K562 (cell line): ENCODE results near the gene NADSYN1. TPM values are rescaled to one million over a fixed set of nuclear protein-coding genes. Genes with fewer than 3 reads are reported as not detected.
"Not testable (repeated sequence)": the region's sequence is repeated elsewhere in the genome, so short reads cannot be mapped to it uniquely, and the experiment has no call there.

Experiments
- ATAC-seq: fragments of 200-7000 bp; cut with Tn5 transposase; 3 replicates; pipeline ENCODE4 v1.9.1; 2020; ENCODE audit warnings: moderate library complexity
- BruUV-seq: library from RNA; stranded (reverse); fragments of 400-500 nt; replicated peaks from 2 replicates; lab custom pipeline; 2021; lab: Mats Ljungman, UMichigan
- CTCF ChIA-PET: fragments of 300-600 bp; formaldehyde crosslinking; extraction: SDS; loops from one replicate; lab custom pipeline; 2021; ENCODE audit warnings: low intra/inter-chr PET ratio; lab: Yijun Ruan, JAX
- POLR2A ChIA-PET: fragments of 300-600, 350-650 bp; sonication (Branson Sonifier 250); formaldehyde crosslinking; extraction: SDS; loops from one replicate; lab custom pipeline; 2021; ENCODE audit warnings: antibody characterized with exemption, inconsistent platforms; lab: Yijun Ruan, JAX
- DNase-seq, 4 experiments: peaks; one replicate each; pipeline versions ENCODE4 v3.0.0 to v3.0.0-alpha.2; 2011 to 2018; ENCODE audit warnings: low spot score in 3 of 4, mixed read lengths in 3 of 4; ENCODE audit errors: extremely low read depth in 1 of 4
- FAIRE-seq: peaks from 2 replicates; lab custom pipeline; 2011; peaks lifted over from hg19 to GRCh38; lab: Jason Lieb, UNC
- H2AFZ ChIP-seq: 2 replicates; pipeline ENCODE4 v1.6.0; 2011; ENCODE audit warnings: low read depth, low read length, control low read depth, inconsistent platforms
- H3K27ac ChIP-seq: fragments of 200-600 bp; 3 replicates; pipeline ENCODE4 v1.8.0; 2011; ENCODE audit warnings: low read depth, mild to moderate bottlenecking, control low read depth, inconsistent platforms, low read length, moderate library complexity, mixed read lengths; ENCODE audit errors: extremely low read depth
- H3K27me3 ChIP-seq, 2 experiments: fragments of 300-600 bp in 1 of 2; 2 replicates in 1 of 2; 3 replicates in 1 of 2; pipeline versions ENCODE4 v1.6.0 to v1.8.0; 2011; ENCODE audit warnings: inconsistent platforms in 2 of 2, low read length in 2 of 2, mild to moderate bottlenecking in 1 of 2, mixed read lengths in 1 of 2, moderate library complexity in 1 of 2; ENCODE audit not compliant: control insufficient read depth in 2 of 2, insufficient read depth in 2 of 2
- H3K36me3 ChIP-seq: fragments of 300-600 bp; 3 replicates; pipeline ENCODE4 v1.8.0; 2011; ENCODE audit warnings: mild to moderate bottlenecking, low read length, inconsistent platforms; ENCODE audit not compliant: control insufficient read depth, insufficient read depth
- H3K4me1 ChIP-seq, 2 experiments: fragments of 200-600 bp in 1 of 2; replicated peaks in 1 of 2; 2 replicates in 1 of 2; 3 replicates in 1 of 2; pipeline versions ENCODE4 v1.5.1 to v1.8.0; 2011; ENCODE audit warnings: inconsistent platforms in 2 of 2, low read length in 2 of 2, mild to moderate bottlenecking in 1 of 2, mixed read lengths in 1 of 2, moderate library complexity in 1 of 2; ENCODE audit not compliant: control insufficient read depth in 2 of 2, insufficient read depth in 2 of 2
- H3K4me2 ChIP-seq: 2 replicates; pipeline ENCODE4 v1.6.1; 2011; ENCODE audit warnings: low read length, control low read depth, inconsistent platforms, mixed read lengths; ENCODE audit not compliant: insufficient read depth
- H3K4me3 ChIP-seq: fragments of 200-600 bp; sonication (generic), shearing (Covaris generic); 2 replicates; pipeline ENCODE4 v1.5.1; 2016; ENCODE audit warnings: control low read depth, inconsistent platforms
- H3K79me2 ChIP-seq: fragments of 200-600 bp; 3 replicates; pipeline ENCODE4 v1.8.0; 2011; ENCODE audit warnings: low read length, inconsistent platforms; ENCODE audit not compliant: control insufficient read depth, insufficient read depth
- H3K9ac ChIP-seq, 2 experiments: 2 replicates each; pipeline versions ENCODE4 v1.6.0 to v1.6.1; 2011; ENCODE audit warnings: low read depth in 2 of 2, low read length in 2 of 2, control low read depth in 1 of 2, inconsistent platforms in 1 of 2, mild to moderate bottlenecking in 1 of 2, mixed read lengths in 1 of 2; ENCODE audit not compliant: insufficient read depth in 1 of 2
- H3K9me1 ChIP-seq: one replicate; pipeline ENCODE4 v1.6.0; 2011; ENCODE audit warnings: inconsistent platforms, mild to moderate bottlenecking, low read length, moderate library complexity; ENCODE audit not compliant: control insufficient read depth, insufficient read depth
- H3K9me3 ChIP-seq: replicated peaks from 2 replicates; pipeline ENCODE4 v1.5.1; 2011; ENCODE audit warnings: low read depth, low read length, inconsistent platforms; ENCODE audit not compliant: control insufficient read depth, insufficient read depth
- H4K20me1 ChIP-seq: replicated peaks from 2 replicates; pipeline ENCODE4 v1.6.1; 2011; ENCODE audit warnings: low read length, inconsistent platforms, mixed read lengths; ENCODE audit not compliant: control insufficient read depth, insufficient read depth
- DIDO1 ChIP-seq: fragments of 450-650 bp; IDR thresholded peaks from 2 replicates; pipeline ENCODE4 v1.6.1; 2016; ENCODE audit warnings: low read depth, missing biosample characterization, missing genetic modification characterization
- DLX4 ChIP-seq: fragments of 250-450 bp; sonication (Bioruptor Pico); IDR thresholded peaks from 2 replicates; pipeline ENCODE4 v1.6.1; 2021; ENCODE audit warnings: mild to moderate bottlenecking
- ELF1 ChIP-seq: fragments of 200-800 bp; sonication (Bioruptor generic); IDR thresholded peaks from 2 replicates; pipeline ENCODE4 v1.6.1; 2016; ENCODE audit warnings: missing genetic modification characterization, missing compliant biosample characterization
- FOXA3 ChIP-seq, 2 experiments: fragments of 450-650 bp in 1 of 2; sonication (generic) in 1 of 2; formaldehyde crosslinking; IDR thresholded peaks in 1 of 2; conservative IDR thresholded peaks in 1 of 2; 2 replicates each; pipeline versions ENCODE4 v1.4.0 to v1.8.0; 2020 to 2022; ENCODE audit warnings: mild to moderate bottlenecking in 2 of 2, missing genetic modification reagents in 1 of 2
- HEY1 ChIP-seq: fragments of 250-450 bp; sonication (Bioruptor Pico); IDR thresholded peaks from 2 replicates; pipeline ENCODE4 v1.5.0; 2020; ENCODE audit warnings: mild to moderate bottlenecking, moderate library complexity, borderline replicate concordance
- MAFK ChIP-seq: IDR thresholded peaks from 2 replicates; pipeline ENCODE4 v1.6.1; 2011; ENCODE audit warnings: low read length, improper control_type of control experiment
- MAZ ChIP-seq, 2 experiments: fragments of 450-650 bp in 1 of 2; sonication (generic) in 1 of 2; formaldehyde crosslinking; IDR thresholded peaks in 1 of 2; conservative IDR thresholded peaks in 1 of 2; 2 replicates each; pipeline versions ENCODE4 v1.4.0 to v1.5.0; 2020; ENCODE audit warnings: mild to moderate bottlenecking in 1 of 2, missing genetic modification reagents in 1 of 2
- MCM7 ChIP-seq, 2 experiments: fragments of 450-650 bp; IDR thresholded peaks; 2 replicates each; pipeline ENCODE4 v1.6.1; 2016 to 2018
- MIER1 ChIP-seq: fragments of 450-650 bp; IDR thresholded peaks from 2 replicates; pipeline ENCODE4 v1.6.1; 2016; ENCODE audit warnings: antibody characterized with exemption, mild to moderate bottlenecking, low read depth
- SMARCC2 ChIP-seq: fragments of 450-650 bp; IDR thresholded peaks from 2 replicates; pipeline ENCODE4 v1.6.1; 2017; ENCODE audit warnings: antibody characterized with exemption, moderate library complexity, mild to moderate bottlenecking, low read depth
- SP2 ChIP-seq: IDR thresholded peaks from 2 replicates; pipeline ENCODE4 v1.6.1; 2011; ENCODE audit warnings: mild to moderate bottlenecking, low read depth, low read length, moderate library complexity; ENCODE audit not compliant: poor library complexity, severe bottlenecking; ENCODE audit errors: extremely low read depth
- ZNF239 ChIP-seq: fragments of 250-450 bp; sonication (Bioruptor Pico); IDR thresholded peaks from 2 replicates; pipeline ENCODE4 v1.4.0; 2020; ENCODE audit warnings: mild to moderate bottlenecking
- ZNF644 ChIP-seq: fragments of 200-800 bp; sonication (Bioruptor generic); IDR thresholded peaks from 2 replicates; pipeline ENCODE4 v1.6.1; 2016; ENCODE audit warnings: low read depth, missing genetic modification characterization, missing compliant biosample characterization
- whole genome bisulfite sequencing: fragments of 100-300 bp; shearing (Covaris generic); methylation state at CpG from one replicate; pipeline ENCODE4 v1.1.6; 2016; ENCODE audit warnings: low coverage, mixed read lengths; ENCODE audit not compliant: insufficient coverage; ENCODE audit errors: missing lambda C conversion rate; 5-methylcytosine and 5-hydroxymethylcytosine counted together
- in situ Hi-C: fragments of 300-500 bp; cut with MboI; formaldehyde crosslinking; loops from 4 replicates; pipeline ENCODE4 v1.15.0; 2018; ENCODE audit warnings: inconsistent platforms, mixed read lengths
- intact Hi-C: fragments of 100-400 bp; cut with micrococcal nuclease; formaldehyde crosslinking; loops from 2 replicates; pipeline ENCODE4 v1.14.2; 2022
- polyA plus RNA-seq, 8 experiments: library from polyadenylated mRNA; depleted of rRNA in 4 of 8; stranded (reverse) in 5 of 8; unstranded in 3 of 8; fragments of >200 nt; fragmentation: Nextera tagmentation in 2 of 8; fragmentation: Illumina TruSeq in 1 of 8; extraction: Ambion mirVana in 2 of 8; extraction: Trizol in 1 of 8; gene quantifications; 2 replicates each; pipeline versions ENCODE4 v1.2.1 to v1.2.3, GENCODE V29; 2011 to 2014; ENCODE audit warnings: inconsistent platforms in 1 of 8, missing spikeins in 1 of 8
- total RNA-seq, 7 experiments: library from RNA; depleted of rRNA in 6 of 7; stranded (reverse); fragments of >200 nt in 6 of 7; fragmentation: Illumina TruSeq in 2 of 7; extraction: Trizol in 2 of 7; gene quantifications; 2 replicates each; pipeline versions ENCODE4 v1.2.1 to v1.2.3, GENCODE V29; 2011 to 2021; ENCODE audit warnings: low replicate concordance in 1 of 7
- TF ChIP-seq, protein P1 (sequence below): fragments of 450-650 bp; IDR thresholded peaks from 2 replicates; pipeline ENCODE4 v1.6.1; 2016; ENCODE audit warnings: mild to moderate bottlenecking

The NADSYN1 gene
- total and polyA plus RNA-seq, 9 of the 15 experiments (the other 6 are each of a cell fraction or from before 2014, with no cell fraction given) = 12.7 to 57.3 (median 42.1) TPM

- Histone ChIP-seq H3K9me3 (peaks cover 2% of the 10 kb centered on the region; the same call in 1 of the 2 replicates), H3K36me3 (no peaks in the 10 kb centered on the region), H2AFZ (no peak overlapping the region), H3K9ac (no peak overlapping the region), H3K9me1 (no peaks in the 10 kb centered on the region), H4K20me1 (no peaks in the 10 kb centered on the region), H3K4me2 (no peak overlapping the region), H3K79me2 (no peaks in the 10 kb centered on the region), H3K27ac (no peak overlapping the region), H3K4me1 (peaks cover 2 to 4% of the 10 kb centered on the region in 2 experiments; a peak in 4 of 5 replicates), H3K4me3 (no peak overlapping the region), H3K27me3 (peaks cover 34 to 52% of the 10 kb centered on the region in 2 experiments; a peak in 3 of 5 replicates)
- no peak for TF ChIP-seq MCM7 (IDR thresholded peaks at IDR 0.05)
- no peak for TF ChIP-seq SP2
- no peak for TF ChIP-seq FOXA3 (CRISPR knock-in tag; conservative IDR thresholded peaks at IDR 0.05 in 1 of 2, IDR thresholded peaks at IDR 0.05 in 1 of 2)
- no peak for TF ChIP-seq DLX4 (CRISPR knock-in tag)
- TF ChIP-seq DIDO1 (tag) = no peak
- TF ChIP-seq, protein P1, sequence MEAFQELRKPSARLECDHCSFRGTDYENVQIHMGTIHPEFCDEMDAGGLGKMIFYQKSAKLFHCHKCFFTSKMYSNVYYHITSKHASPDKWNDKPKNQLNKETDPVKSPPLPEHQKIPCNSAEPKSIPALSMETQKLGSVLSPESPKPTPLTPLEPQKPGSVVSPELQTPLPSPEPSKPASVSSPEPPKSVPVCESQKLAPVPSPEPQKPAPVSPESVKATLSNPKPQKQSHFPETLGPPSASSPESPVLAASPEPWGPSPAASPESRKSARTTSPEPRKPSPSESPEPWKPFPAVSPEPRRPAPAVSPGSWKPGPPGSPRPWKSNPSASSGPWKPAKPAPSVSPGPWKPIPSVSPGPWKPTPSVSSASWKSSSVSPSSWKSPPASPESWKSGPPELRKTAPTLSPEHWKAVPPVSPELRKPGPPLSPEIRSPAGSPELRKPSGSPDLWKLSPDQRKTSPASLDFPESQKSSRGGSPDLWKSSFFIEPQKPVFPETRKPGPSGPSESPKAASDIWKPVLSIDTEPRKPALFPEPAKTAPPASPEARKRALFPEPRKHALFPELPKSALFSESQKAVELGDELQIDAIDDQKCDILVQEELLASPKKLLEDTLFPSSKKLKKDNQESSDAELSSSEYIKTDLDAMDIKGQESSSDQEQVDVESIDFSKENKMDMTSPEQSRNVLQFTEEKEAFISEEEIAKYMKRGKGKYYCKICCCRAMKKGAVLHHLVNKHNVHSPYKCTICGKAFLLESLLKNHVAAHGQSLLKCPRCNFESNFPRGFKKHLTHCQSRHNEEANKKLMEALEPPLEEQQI = no peak
- TF ChIP-seq HEY1 (CRISPR knock-in tag) = no peak
- no peak for TF ChIP-seq MIER1
- no peak for TF ChIP-seq ELF1 (tag)
- TF ChIP-seq ZNF239 (CRISPR knock-in tag) = no peak
- no peak for TF ChIP-seq ZNF644
- TF ChIP-seq SMARCC2 = no peak
- TF ChIP-seq MAZ (CRISPR knock-in tag; conservative IDR thresholded peaks at IDR 0.05 in 1 of 2, IDR thresholded peaks at IDR 0.05 in 1 of 2) = no peak
- no peak for TF ChIP-seq MAFK
- DNase-seq (no peak), ATAC-seq (no peak), FAIRE-seq (no peak)
- 2% methylated on average over 11 of the region's 11 CpGs for WGBS
- ChIA-PET POLR2A (interaction anchor here (1.5 kb wide), 1 partner anchor 11 kb away, joined by 5 read pairs; no protein-coding TSS in a partner anchor), CTCF (no interaction called here)
- BruUV-seq = no TSS peak
- intact Hi-C loops = loop anchor here (10.0 kb wide), 1 partner anchor 94 kb away; the partner anchor contains the start of gene DHCR7
- in situ Hi-C loops = no loop called here
Observed at GRCh38 chr11:71539017-71539416, 86.0 kb downstream of the NADSYN1 start.

- ATAC-seq, H3K9me1 ChIP-seq, H2AFZ ChIP-seq, H3K4me3 ChIP-seq, DNase-seq, H4K20me1 ChIP-seq, FAIRE-seq, H3K27ac ChIP-seq, H3K4me1 ChIP-seq, H3K79me2 ChIP-seq, H3K9me3 ChIP-seq, in situ Hi-C loops, CTCF ChIA-PET, H3K4me2 ChIP-seq, H3K36me3 ChIP-seq, BruUV-seq, H3K9ac ChIP-seq: not testable (repeated sequence)
- H3K27me3 ChIP-seq = peaks cover 36 to 52% of the 10 kb centered on the region in 2 experiments; a peak in 3 of 5 replicates
- POLR2A ChIA-PET = interaction anchor here (0.7 kb wide), 1 partner anchor 155 kb away, joined by 3 read pairs; no protein-coding TSS in a partner anchor
- WGBS = 4% methylated on average over 10 of the region's 11 CpGs
- intact Hi-C loops = loop anchor here (10.0 kb wide), 1 partner anchor 95 kb away; the partner anchor contains the start of gene DHCR7
Observed at GRCh38 chr11:71539971-71540370, 87.0 kb downstream of the NADSYN1 start.
